Non-pigmented ciliary epithelial cell (primary cell): Measurements from ENCODE around the gene GLI2.

Source experiments
- DNase-seq: peaks from one replicate; pipeline ENCODE4 v3.0.0-alpha.2; 2010; ENCODE audit warnings: low read depth

The GLI2 gene

GRCh38 chr2:120770641-120771040 lies 35.0 kb downstream of the GLI2 start:
- DNase-seq: no peak

GRCh38 chr2:120771111-120771780 lies 35.6 kb downstream of the GLI2 start:
- DNase-seq: peak; percentile 66

- DNase-seq: no peak
Observed at GRCh38 chr2:120771781-120772208, 36.1 kb downstream of the GLI2 start.

- DNase-seq: no peak
Observed at GRCh38 chr2:120772261-120772660, 36.6 kb downstream of the GLI2 start.

- no peak for DNase-seq
Observed at GRCh38 chr2:120773186-120773800, 37.6 kb downstream of the GLI2 start.

GRCh38 chr2:120774557-120775160 lies 39.0 kb downstream of the GLI2 start:
- no peak for DNase-seq

- DNase-seq: no peak
Observed at GRCh38 chr2:120775194-120775593, 39.5 kb downstream of the GLI2 start.

GRCh38 chr2:120775801-120776589 lies 40.3 kb downstream of the GLI2 start:
- DNase-seq: no peak

- DNase-seq: no peak
Observed at GRCh38 chr2:120776649-120777048, 41.0 kb downstream of the GLI2 start.

GRCh38 chr2:120777170-120777751 lies 41.6 kb downstream of the GLI2 start:
- DNase-seq: no peak

- no peak for DNase-seq
Observed at GRCh38 chr2:120777787-120778186, 42.1 kb downstream of the GLI2 start.

GRCh38 chr2:120778244-120778643 lies 42.6 kb downstream of the GLI2 start:
- DNase-seq: no peak

GRCh38 chr2:120779781-120780283 lies 44.2 kb downstream of the GLI2 start:
- DNase-seq: peak; percentile 85

GRCh38 chr2:120780402-120780801 lies 44.7 kb downstream of the GLI2 start:
- DNase-seq: no peak

GRCh38 chr2:120783371-120783791 lies 47.7 kb downstream of the GLI2 start:
- DNase-seq: no peak

GRCh38 chr2:120783969-120784372 lies 48.3 kb downstream of the GLI2 start:
- no peak for DNase-seq
